Measurements from ENCODE around the gene CCDC14. TPM values are rescaled to one million over a fixed set of nuclear protein-coding genes. Genes with fewer than 3 reads are reported as not detected.
"Not testable (repeated sequence)": the region's sequence is repeated elsewhere in the genome, so short reads cannot be mapped to it uniquely, and the experiment has no call there.

The CCDC14 gene
- total and polyA plus RNA-seq, 9 of the 15 experiments (the other 6 are each of a cell fraction or from before 2014, with no cell fraction given): 18.6 to 107 (median 57.3) TPM

- ChIA-PET CTCF (ENCODE audit: low intra/inter-chr PET ratio) (no interaction called here), POLR2A (no interaction called here)
- H3K4me3 ChIP-seq: no peak overlapping the region
- H4K20me1 ChIP-seq (replicated peaks; ENCODE audit: control insufficient read depth, insufficient read depth, low read length): no peaks in the 10 kb centered on the region
- H3K36me3 ChIP-seq (ENCODE audit: control insufficient read depth, insufficient read depth, low read length): no peaks in the 10 kb centered on the region
- TF ChIP-seq FOXP4 (CRISPR knock-in tag; IDR thresholded peaks at IDR 0.05; ENCODE audit: borderline replicate concordance): no peak
- no peak overlapping the region for H3K27ac ChIP-seq (ENCODE audit: extremely low read depth, low read depth, low read length)
- no peaks in the 10 kb centered on the region for H3K9me1 ChIP-seq (ENCODE audit: control insufficient read depth, insufficient read depth, low read length)
- 0% methylated on average over 3 of the region's 3 CpGs for WGBS (ENCODE audit: insufficient coverage, low coverage, missing lambda C conversion rate)
- ATAC-seq (no peak), DNase-seq (ENCODE audit: extremely low read depth in 1 of 4, low spot score in 3 of 4) (no peak), FAIRE-seq (no peak)
- intact Hi-C loops (cut with micrococcal nuclease) (no loop called here), in situ Hi-C loops (cut with MboI) (no loop called here)
- no TSS peak for BruUV-seq (replicated peaks)
- H3K4me2 ChIP-seq (ENCODE audit: insufficient read depth, low read length): no peak overlapping the region
- H3K9me3 ChIP-seq (replicated peaks; ENCODE audit: control insufficient read depth, insufficient read depth, low read depth, low read length): no peaks in the 10 kb centered on the region
- no peak overlapping the region for H3K9ac ChIP-seq (ENCODE audit: insufficient read depth in 1 of 2, low read depth in 2 of 2, low read length in 2 of 2)
- H2AFZ ChIP-seq (ENCODE audit: low read depth, low read length): no peak overlapping the region
- peaks cover 0 to 4% of the 10 kb centered on the region in 2 experiments; a peak in 2 of 5 replicates for H3K27me3 ChIP-seq (ENCODE audit: control insufficient read depth in 2 of 2, insufficient read depth in 2 of 2, low read length in 2 of 2)
- no peaks in the 10 kb centered on the region for H3K79me2 ChIP-seq (ENCODE audit: control insufficient read depth, insufficient read depth, low read length)
- no peaks in the 10 kb centered on the region for H3K4me1 ChIP-seq (replicated peaks in 1 of 2; ENCODE audit: control insufficient read depth in 2 of 2, insufficient read depth in 2 of 2, low read length in 2 of 2)
Observed at GRCh38 chr3:123984957-123985356, 23.9 kb upstream of the CCDC14 start.

- Histone ChIP-seq H3K27ac (ENCODE audit: extremely low read depth, low read depth, low read length) (no peak overlapping the region), H3K36me3 (ENCODE audit: control insufficient read depth, insufficient read depth, low read length) (no peaks in the 10 kb centered on the region), H3K9me1 (ENCODE audit: control insufficient read depth, insufficient read depth, low read length) (no peaks in the 10 kb centered on the region), H3K9me3 (replicated peaks; ENCODE audit: control insufficient read depth, insufficient read depth, low read depth, low read length) (no peaks in the 10 kb centered on the region), H3K79me2 (ENCODE audit: control insufficient read depth, insufficient read depth, low read length) (no peaks in the 10 kb centered on the region), H3K4me3 (no peak overlapping the region), H3K9ac (ENCODE audit: insufficient read depth in 1 of 2, low read depth in 2 of 2, low read length in 2 of 2) (no peak overlapping the region), H3K4me1 (replicated peaks in 1 of 2; ENCODE audit: control insufficient read depth in 2 of 2, insufficient read depth in 2 of 2, low read length in 2 of 2) (no peaks in the 10 kb centered on the region), H3K27me3 (ENCODE audit: control insufficient read depth in 2 of 2, insufficient read depth in 2 of 2, low read length in 2 of 2) (peaks cover 0 to 6% of the 10 kb centered on the region in 2 experiments; a peak in 2 of 5 replicates), H4K20me1 (replicated peaks; ENCODE audit: control insufficient read depth, insufficient read depth, low read length) (no peaks in the 10 kb centered on the region), H3K4me2 (ENCODE audit: insufficient read depth, low read length) (no peak overlapping the region), H2AFZ (ENCODE audit: low read depth, low read length) (no peak overlapping the region)
- in situ Hi-C loops (cut with MboI): no loop called here
- intact Hi-C loops (cut with micrococcal nuclease): no loop called here
- DNase-seq (ENCODE audit: extremely low read depth in 1 of 4, low spot score in 3 of 4) (no peak), ATAC-seq (no peak), FAIRE-seq (no peak)
- ChIA-PET CTCF (ENCODE audit: low intra/inter-chr PET ratio) (no interaction called here), POLR2A (no interaction called here)
- TF ChIP-seq ZNF133 (CRISPR knock-in tag; IDR thresholded peaks at IDR 0.05) (no peak), ILF3 (IDR thresholded peaks at IDR 0.05; ENCODE audit: borderline replicate concordance) (no peak), ZNF175 (CRISPR knock-in tag; IDR thresholded peaks at IDR 0.05; ENCODE audit: low read depth) (no peak), HDAC2 (IDR thresholded peaks at IDR 0.05) (no peak), CHD1 (IDR thresholded peaks at IDR 0.05; ENCODE audit: low read length) (no peak), SMC3 (conservative IDR thresholded peaks at IDR 0.05; ENCODE audit: insufficient read depth, low read depth, low read length) (no peak)
- WGBS (ENCODE audit: insufficient coverage, low coverage, missing lambda C conversion rate): 0% methylated on average over 1 of the region's 1 CpG
- no TSS peak for BruUV-seq (replicated peaks)
Observed at GRCh38 chr3:123984350-123984749, 23.3 kb upstream of the CCDC14 start.

GRCh38 chr3:123981317-123981716 is 20.3 kb upstream of the CCDC14 start:
- FAIRE-seq; H3K79me2 ChIP-seq (ENCODE audit: control insufficient read depth, insufficient read depth, low read length); intact Hi-C loops (cut with micrococcal nuclease); H3K9ac ChIP-seq (ENCODE audit: insufficient read depth in 1 of 2, low read depth in 2 of 2, low read length in 2 of 2); H3K36me3 ChIP-seq (ENCODE audit: control insufficient read depth, insufficient read depth, low read length); POLR2A ChIA-PET; CTCF ChIA-PET (ENCODE audit: low intra/inter-chr PET ratio); H3K4me1 ChIP-seq (replicated peaks in 1 of 2; ENCODE audit: control insufficient read depth in 2 of 2, insufficient read depth in 2 of 2, low read length in 2 of 2); DNase-seq (ENCODE audit: extremely low read depth in 1 of 4, low spot score in 3 of 4); H3K4me2 ChIP-seq (ENCODE audit: insufficient read depth, low read length); BruUV-seq (replicated peaks); in situ Hi-C loops (cut with MboI); H3K27me3 ChIP-seq (ENCODE audit: control insufficient read depth in 2 of 2, insufficient read depth in 2 of 2, low read length in 2 of 2); H3K27ac ChIP-seq (ENCODE audit: extremely low read depth, low read depth, low read length); H3K9me1 ChIP-seq (ENCODE audit: control insufficient read depth, insufficient read depth, low read length); H2AFZ ChIP-seq (ENCODE audit: low read depth, low read length); H4K20me1 ChIP-seq (replicated peaks; ENCODE audit: control insufficient read depth, insufficient read depth, low read length); H3K4me3 ChIP-seq; H3K9me3 ChIP-seq (replicated peaks; ENCODE audit: control insufficient read depth, insufficient read depth, low read depth, low read length): not testable (repeated sequence)
- 0% methylated on average over 3 of the region's 4 CpGs for WGBS (ENCODE audit: insufficient coverage, low coverage, missing lambda C conversion rate)
- ATAC-seq: peak; percentile 35; the same call in 2 of the 3 replicates
